ENCODE measurements around the gene MTERF4. TPM values are rescaled to one million over a fixed set of nuclear protein-coding genes. Genes with fewer than 3 reads are reported as not detected.

MTERF4 gene
- total RNA-seq, 3 donors from 2014 or later: 25.4 to 41.7 (median 32.2) TPM

DNA sequence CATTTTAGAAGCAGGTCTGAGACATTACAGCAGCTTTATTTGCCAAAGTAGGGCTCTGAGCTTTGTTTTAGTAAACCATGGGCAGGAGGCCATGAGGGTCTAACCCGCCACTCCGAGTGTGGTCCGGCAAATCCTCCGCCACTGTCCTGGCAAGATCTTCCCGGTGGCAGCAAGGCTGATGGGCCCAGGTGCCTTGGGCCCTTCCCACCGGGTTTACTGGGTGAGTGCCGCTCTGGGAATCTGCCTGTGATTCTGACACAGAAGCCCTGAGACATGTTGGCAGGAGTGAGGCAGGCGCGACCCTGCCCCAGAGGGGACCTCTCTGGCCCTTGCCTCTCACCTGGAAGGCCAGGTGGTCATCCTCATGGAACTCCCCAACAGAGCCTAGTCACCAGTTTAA, 29.9 kb downstream of the MTERF4 start:
- H3K36me3 ChIP-seq (ENCODE audit: low read depth): no peaks in the 10 kb centered on the region
- intact Hi-C loops (cut with DNase I, micrococcal nuclease): no loop called here
- DNase-seq: no peak

DNA sequence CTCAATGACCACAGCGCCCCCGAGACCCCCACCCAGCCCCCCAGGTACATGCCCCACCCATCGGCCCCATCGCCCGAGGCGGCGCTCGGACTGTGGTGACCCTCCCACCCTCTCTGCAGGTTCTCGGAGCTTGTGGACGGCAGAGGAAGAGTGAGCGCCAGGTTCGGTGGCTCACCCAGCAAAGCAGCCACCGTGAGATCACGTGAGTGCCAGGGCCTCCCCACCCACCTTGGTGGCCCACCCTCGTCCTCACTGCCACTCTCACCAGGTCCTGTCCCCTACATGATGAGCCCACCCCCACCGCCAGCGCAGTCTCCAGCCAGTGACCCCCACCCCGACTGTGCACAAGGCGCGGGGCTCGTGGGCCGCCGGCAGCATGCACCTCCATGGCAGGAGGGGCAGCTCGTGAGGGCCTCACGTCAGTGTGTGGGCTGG, 30.4 kb downstream of the MTERF4 start:
- Histone ChIP-seq H3K4me3 (no peak overlapping the region), H3K36me3 (ENCODE audit: low read depth) (no peaks in the 10 kb centered on the region), H3K4me1 (ENCODE audit: low read depth) (no peaks in the 10 kb centered on the region), H3K9me3 (no peaks in the 10 kb centered on the region)
- ATAC-seq (no peak), DNase-seq (no peak)
- intact Hi-C loops (cut with DNase I, micrococcal nuclease): no loop called here
- TF ChIP-seq, protein P1, sequence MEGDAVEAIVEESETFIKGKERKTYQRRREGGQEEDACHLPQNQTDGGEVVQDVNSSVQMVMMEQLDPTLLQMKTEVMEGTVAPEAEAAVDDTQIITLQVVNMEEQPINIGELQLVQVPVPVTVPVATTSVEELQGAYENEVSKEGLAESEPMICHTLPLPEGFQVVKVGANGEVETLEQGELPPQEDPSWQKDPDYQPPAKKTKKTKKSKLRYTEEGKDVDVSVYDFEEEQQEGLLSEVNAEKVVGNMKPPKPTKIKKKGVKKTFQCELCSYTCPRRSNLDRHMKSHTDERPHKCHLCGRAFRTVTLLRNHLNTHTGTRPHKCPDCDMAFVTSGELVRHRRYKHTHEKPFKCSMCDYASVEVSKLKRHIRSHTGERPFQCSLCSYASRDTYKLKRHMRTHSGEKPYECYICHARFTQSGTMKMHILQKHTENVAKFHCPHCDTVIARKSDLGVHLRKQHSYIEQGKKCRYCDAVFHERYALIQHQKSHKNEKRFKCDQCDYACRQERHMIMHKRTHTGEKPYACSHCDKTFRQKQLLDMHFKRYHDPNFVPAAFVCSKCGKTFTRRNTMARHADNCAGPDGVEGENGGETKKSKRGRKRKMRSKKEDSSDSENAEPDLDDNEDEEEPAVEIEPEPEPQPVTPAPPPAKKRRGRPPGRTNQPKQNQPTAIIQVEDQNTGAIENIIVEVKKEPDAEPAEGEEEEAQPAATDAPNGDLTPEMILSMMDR (IDR thresholded peaks at IDR 0.05): no peak

More for the DNA sequence above, 29.9 kb downstream of the MTERF4 start:
- ATAC-seq: no peak
- no peaks in the 10 kb centered on the region for H3K4me1 ChIP-seq (ENCODE audit: low read depth)
- TF ChIP-seq, protein P1 (IDR thresholded peaks at IDR 0.05): no peak
- H3K9me3 ChIP-seq: no peaks in the 10 kb centered on the region
- H3K4me3 ChIP-seq: no peak overlapping the region

DNA sequence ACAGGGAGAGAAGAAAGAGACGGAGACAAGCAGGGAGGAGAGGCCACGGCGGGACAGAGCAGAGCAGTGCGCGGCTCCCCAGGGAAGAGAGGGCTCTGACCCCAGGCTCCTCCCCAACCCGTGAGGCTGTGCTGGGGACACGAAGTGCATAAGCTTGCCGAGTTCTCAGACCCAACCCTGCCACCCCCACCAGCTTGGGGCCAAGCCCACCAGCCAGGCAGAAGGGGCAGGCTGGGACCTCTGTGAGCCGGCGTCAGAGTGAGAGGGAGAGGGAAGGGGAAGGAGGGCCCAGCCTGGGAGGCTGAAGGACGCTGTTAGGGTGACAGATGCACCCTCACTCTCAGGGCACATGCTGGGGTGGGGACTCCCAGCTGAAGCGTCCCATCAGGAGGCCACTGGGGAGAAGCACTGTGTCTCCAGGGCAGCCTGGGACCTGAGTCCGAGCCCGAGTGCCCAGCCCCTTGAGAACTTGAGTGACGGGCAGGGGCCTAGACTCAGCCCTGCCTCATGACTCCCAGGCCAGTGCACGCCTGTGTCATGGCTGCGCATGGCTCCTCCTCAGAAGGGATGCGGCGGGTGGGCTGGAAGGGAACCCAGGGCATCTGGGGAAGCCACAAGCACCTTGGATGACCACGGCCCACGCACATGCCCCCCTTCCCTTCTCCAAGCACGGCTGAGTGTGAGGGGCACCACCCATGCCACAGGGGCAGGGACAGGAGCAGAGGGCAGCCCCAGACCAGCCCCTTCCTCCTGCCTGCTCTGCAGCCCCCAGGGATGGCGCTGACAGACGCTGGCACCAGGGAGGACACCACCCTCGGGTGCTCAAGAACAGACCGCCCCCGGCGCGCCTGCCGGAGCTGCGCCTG, 31.0 kb downstream of the MTERF4 start:
- ATAC-seq: no peak
- DNase-seq: no peak
- H3K4me3 ChIP-seq: no peak overlapping the region
- H3K9me3 ChIP-seq: no peaks in the 10 kb centered on the region
- no peaks in the 10 kb centered on the region for H3K4me1 ChIP-seq (ENCODE audit: low read depth)
- H3K36me3 ChIP-seq (ENCODE audit: low read depth): no peaks in the 10 kb centered on the region
- intact Hi-C loops (cut with DNase I, micrococcal nuclease): no loop called here
- TF ChIP-seq, protein P1 (IDR thresholded peaks at IDR 0.05): no peak

DNA sequence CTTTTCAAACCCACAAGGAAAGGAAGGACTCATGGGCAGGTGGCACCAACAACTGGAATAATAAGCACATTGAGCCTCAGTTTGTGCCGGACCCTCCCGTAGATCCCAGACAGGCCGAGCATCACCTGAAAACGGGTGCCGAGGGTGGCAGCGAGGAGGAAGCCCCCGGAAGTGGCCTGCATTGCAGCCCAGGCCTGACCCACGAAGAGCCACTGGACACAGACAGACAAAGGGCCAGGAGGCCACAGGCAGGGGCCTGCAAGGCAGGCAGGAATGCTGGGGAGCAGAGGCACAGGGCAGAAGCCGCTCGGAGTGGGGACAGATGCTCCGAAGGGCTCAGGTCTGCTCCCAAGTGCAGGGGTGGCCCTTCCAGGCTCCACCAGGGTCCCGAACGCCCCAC, 31.7 kb downstream of the MTERF4 start:
- DNase-seq (no peak), ATAC-seq (no peak)
- H3K4me3 ChIP-seq: no peak overlapping the region
- no peaks in the 10 kb centered on the region for H3K36me3 ChIP-seq (ENCODE audit: low read depth)
- H3K4me1 ChIP-seq (ENCODE audit: low read depth): no peaks in the 10 kb centered on the region
- intact Hi-C loops (cut with DNase I, micrococcal nuclease): no loop called here
- TF ChIP-seq, protein P1 (IDR thresholded peaks at IDR 0.05): no peak
- no peaks in the 10 kb centered on the region for H3K9me3 ChIP-seq

DNA sequence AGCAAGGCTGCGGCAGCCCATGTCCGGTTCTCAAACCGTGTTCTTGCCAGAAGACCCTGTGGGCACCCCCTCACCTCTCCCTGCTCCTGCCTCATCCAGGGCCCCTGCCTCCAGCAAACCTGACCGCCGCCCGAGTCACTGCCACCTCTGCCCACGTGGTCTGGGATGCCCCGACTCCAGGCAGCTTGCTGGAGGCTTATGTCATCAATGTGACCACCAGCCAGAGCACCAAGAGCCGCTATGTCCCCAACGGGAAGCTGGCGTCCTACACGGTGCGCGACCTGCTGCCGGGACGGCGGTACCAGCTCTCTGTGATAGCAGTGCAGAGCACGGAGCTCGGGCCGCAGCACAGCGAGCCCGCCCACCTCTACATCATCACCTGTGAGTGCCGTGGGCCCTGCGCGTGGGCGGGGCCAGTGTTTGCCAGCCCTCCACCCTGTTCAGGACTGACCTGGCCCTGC, 32.2 kb downstream of the MTERF4 start:
- no peak overlapping the region for H3K4me3 ChIP-seq
- TF ChIP-seq, protein P1 (IDR thresholded peaks at IDR 0.05): no peak
- no peaks in the 10 kb centered on the region for H3K4me1 ChIP-seq (ENCODE audit: low read depth)
- no peaks in the 10 kb centered on the region for H3K36me3 ChIP-seq (ENCODE audit: low read depth)
- ATAC-seq (no peak), DNase-seq (no peak)
- no peaks in the 10 kb centered on the region for H3K9me3 ChIP-seq
- intact Hi-C loops (cut with DNase I, micrococcal nuclease): no loop called here
